Activated naive CD4-positive, alpha-beta T cell treated with anti-CD3 and anti-CD28 coated beads, Interleukin-2, amount 10 ng/mL, durations not matched to agents 7 days and 5 days (primary cell): ENCODE measurements around the gene TAOK2.
"Not testable (repeated sequence)": the region's sequence is repeated elsewhere in the genome, so short reads cannot be mapped to it uniquely, and the experiment has no call there.

Experiments
- CTCF ChIA-PET: fragments of 350-600 bp; sonication (Branson Sonifier 250); formaldehyde crosslinking; loops from one replicate; lab custom pipeline; 2021; ENCODE audit warnings: antibody characterized with exemption; lab: Charles Lee
- DNase-seq: peaks from one replicate; pipeline ENCODE4 v3.0.0-alpha.2; 2020
- H3K27ac Mint-ChIP-seq: one replicate; pipeline ENCODE4 v1.8.0; 2021; ENCODE audit warnings: mild to moderate bottlenecking, moderate library complexity, mixed read lengths
- H3K27me3 Mint-ChIP-seq: one replicate; pipeline ENCODE4 v1.8.0; 2021; ENCODE audit warnings: mild to moderate bottlenecking, mixed read lengths
- H3K36me3 Mint-ChIP-seq: one replicate; pipeline ENCODE4 v1.8.0; 2021; ENCODE audit warnings: mixed read lengths
- H3K4me1 Mint-ChIP-seq: one replicate; pipeline ENCODE4 v1.8.0; 2021; ENCODE audit warnings: mixed read lengths
- H3K4me3 Mint-ChIP-seq: one replicate; pipeline ENCODE4 v1.8.0; 2021; ENCODE audit warnings: mild to moderate bottlenecking, moderate library complexity, mixed read lengths
- H3K9me3 Mint-ChIP-seq: one replicate; pipeline ENCODE4 v1.8.0; 2021; ENCODE audit warnings: mixed read lengths

The TAOK2 gene

GRCh38 chr16:30009085-30009862 lies 35.6 kb downstream of the TAOK2 start:
- Mint-ChIP-seq H3K27me3 (peaks cover 68% of the 10 kb centered on the region), H3K9me3 (no peaks in the 10 kb centered on the region), H3K36me3 (no peaks in the 10 kb centered on the region), H3K4me3 (peak overlapping the region; percentile 38), H3K27ac (no peak overlapping the region), H3K4me1 (peaks cover 11% of the 10 kb centered on the region)
- DNase-seq = no peak
- CTCF ChIA-PET = interaction anchor here (0.8 to 1.9 kb wide), 2 partner anchors 11 to 23 kb away, joined by 3 to 8 read pairs; no protein-coding TSS in a partner anchor

- H3K4me1 Mint-ChIP-seq = peaks cover 11% of the 10 kb centered on the region
- H3K36me3 Mint-ChIP-seq = no peaks in the 10 kb centered on the region
- no peak for DNase-seq
- H3K4me3 Mint-ChIP-seq = peak overlapping the region; percentile 71
- H3K27ac Mint-ChIP-seq = no peak overlapping the region
- H3K9me3 Mint-ChIP-seq = no peaks in the 10 kb centered on the region
- peaks cover 74% of the 10 kb centered on the region for H3K27me3 Mint-ChIP-seq
- CTCF ChIA-PET = no interaction called here
Observed at GRCh38 chr16:30009990-30010843, 36.5 kb downstream of the TAOK2 start.

- DNase-seq = peak; percentile 66
- H3K27me3 Mint-ChIP-seq = peaks cover 78% of the 10 kb centered on the region
- CTCF ChIA-PET = no interaction called here
Observed at GRCh38 chr16:30010844-30011713, 37.4 kb downstream of the TAOK2 start, which contains the start of gene DOC2A. Gene DOC2A (minus strand): TSS chr16:30011027. CDS start chr16:30010222, 805 bp downstream.

GRCh38 chr16:30011714-30012504 lies 38.2 kb downstream of the TAOK2 start:
- no peak overlapping the region for H3K27ac Mint-ChIP-seq
- no peaks in the 10 kb centered on the region for H3K36me3 Mint-ChIP-seq
- CTCF ChIA-PET = no interaction called here
- H3K4me1 Mint-ChIP-seq = peaks cover 11% of the 10 kb centered on the region
- DNase-seq = no peak
- H3K27me3 Mint-ChIP-seq = peaks cover 85% of the 10 kb centered on the region
- H3K4me3 Mint-ChIP-seq = peak overlapping the region; percentile 62
- H3K9me3 Mint-ChIP-seq = no peaks in the 10 kb centered on the region

More at GRCh38 chr16:30010844-30011713, 37.4 kb downstream of the TAOK2 start, which contains the start of gene DOC2A:
- Mint-ChIP-seq H3K27ac (no peak within 1 kb of the TSS), H3K4me3 (peak within 1 kb of the TSS; percentile 71), H3K36me3 (no peaks in the 10 kb centered on the region), H3K4me1 (peaks cover 11% of the 10 kb centered on the region), H3K9me3 (no peaks in the 10 kb centered on the region)

GRCh38 chr16:30012598-30012997 lies 38.9 kb downstream of the TAOK2 start:
- H3K4me3 Mint-ChIP-seq, CTCF ChIA-PET, H3K9me3 Mint-ChIP-seq, H3K36me3 Mint-ChIP-seq, DNase-seq, H3K27ac Mint-ChIP-seq: not testable (repeated sequence)
- peaks cover 11% of the 10 kb centered on the region for H3K4me1 Mint-ChIP-seq
- peaks cover 88% of the 10 kb centered on the region for H3K27me3 Mint-ChIP-seq

- CTCF ChIA-PET = interaction anchor here (1.0 kb wide), 1 partner anchor 17 kb away, joined by 4 read pairs; no protein-coding TSS in a partner anchor
- peaks cover 87% of the 10 kb centered on the region for H3K27me3 Mint-ChIP-seq
- not testable (repeated sequence) for H3K27ac Mint-ChIP-seq, H3K4me3 Mint-ChIP-seq, DNase-seq, H3K4me1 Mint-ChIP-seq, H3K36me3 Mint-ChIP-seq, H3K9me3 Mint-ChIP-seq
Observed at GRCh38 chr16:30015450-30015849, 41.8 kb downstream of the TAOK2 start.

GRCh38 chr16:30016555-30017276 lies 43.0 kb downstream of the TAOK2 start:
- Mint-ChIP-seq H3K4me3 (no peak overlapping the region), H3K27ac (no peak overlapping the region), H3K36me3 (no peaks in the 10 kb centered on the region), H3K4me1 (peaks cover 14% of the 10 kb centered on the region), H3K27me3 (peaks cover 87% of the 10 kb centered on the region), H3K9me3 (no peaks in the 10 kb centered on the region)
- no peak for DNase-seq
- CTCF ChIA-PET = interaction anchor here (0.6 to 1.4 kb wide), 2 partner anchors 168 to 317 kb away, joined by 3 to 4 read pairs; no protein-coding TSS in a partner anchor

- H3K36me3 Mint-ChIP-seq = no peaks in the 10 kb centered on the region
- no peaks in the 10 kb centered on the region for H3K9me3 Mint-ChIP-seq
- DNase-seq = no peak
- H3K27ac Mint-ChIP-seq = no peak overlapping the region
- CTCF ChIA-PET = interaction anchor here (0.6 to 2.3 kb wide), 4 partner anchors 12 to 317 kb away, joined by 3 to 9 read pairs (median 6); partner anchors contain the start of gene TLCD3B
- peaks cover 12% of the 10 kb centered on the region for H3K4me1 Mint-ChIP-seq
- H3K27me3 Mint-ChIP-seq = peaks cover 84% of the 10 kb centered on the region
- no peak overlapping the region for H3K4me3 Mint-ChIP-seq
Observed at GRCh38 chr16:30017277-30017656, 43.6 kb downstream of the TAOK2 start.

GRCh38 chr16:30017937-30018336 lies 44.3 kb downstream of the TAOK2 start:
- Mint-ChIP-seq H3K4me1 (peaks cover 12% of the 10 kb centered on the region), H3K27me3 (peaks cover 78% of the 10 kb centered on the region)
- DNase-seq, H3K27ac Mint-ChIP-seq, H3K4me3 Mint-ChIP-seq, H3K9me3 Mint-ChIP-seq, H3K36me3 Mint-ChIP-seq: not testable (repeated sequence)
- CTCF ChIA-PET = interaction anchor here (1.4 to 2.3 kb wide), 3 partner anchors 13 to 169 kb away, joined by 4 to 9 read pairs (median 7); partner anchors contain the start of gene TLCD3B

- Mint-ChIP-seq H3K9me3 (no peaks in the 10 kb centered on the region), H3K36me3 (no peaks in the 10 kb centered on the region), H3K27me3 (peaks cover 78% of the 10 kb centered on the region), H3K4me3 (no peak overlapping the region), H3K27ac (no peak overlapping the region), H3K4me1 (peaks cover 12% of the 10 kb centered on the region)
- CTCF ChIA-PET = interaction anchor here (0.6 to 2.3 kb wide), 5 partner anchors 12 to 170 kb away, joined by 3 to 9 read pairs (median 4); partner anchors contain the start of gene TLCD3B
- no peak for DNase-seq
Observed at GRCh38 chr16:30018731-30019158, 45.1 kb downstream of the TAOK2 start.

GRCh38 chr16:30022887-30023286 lies 49.2 kb downstream of the TAOK2 start, which contains the start of gene C16orf92:
Gene C16orf92 (plus strand): TSS chr16:30023198. CDS start chr16:30023341, 143 bp downstream.
- CTCF ChIA-PET = interaction anchor here (1.3 to 2.2 kb wide), 4 partner anchors 9 to 322 kb away, joined by 4 to 13 read pairs (median 8); partner anchors contain the start of gene TLCD3B
- H3K4me1 Mint-ChIP-seq = peaks cover 12% of the 10 kb centered on the region

GRCh38 chr16:30023586-30023985 lies 49.9 kb downstream of the TAOK2 start:
- Mint-ChIP-seq H3K4me3 (no peak overlapping the region), H3K4me1 (peaks cover 12% of the 10 kb centered on the region), H3K27me3 (peaks cover 84% of the 10 kb centered on the region), H3K36me3 (no peaks in the 10 kb centered on the region), H3K9me3 (no peaks in the 10 kb centered on the region), H3K27ac (no peak overlapping the region)
- CTCF ChIA-PET = interaction anchor here (1.3 to 2.2 kb wide), 4 partner anchors 8 to 323 kb away, joined by 4 to 13 read pairs (median 8); partner anchors contain the start of gene TLCD3B
- DNase-seq = no peak

More at GRCh38 chr16:30022887-30023286, 49.2 kb downstream of the TAOK2 start, which contains the start of gene C16orf92:
- H3K36me3 Mint-ChIP-seq = no peaks in the 10 kb centered on the region
- no peak within 1 kb of the TSS for H3K4me3 Mint-ChIP-seq
- no peak within 1 kb of the TSS for H3K27ac Mint-ChIP-seq
- no peaks in the 10 kb centered on the region for H3K9me3 Mint-ChIP-seq
- H3K27me3 Mint-ChIP-seq = peaks cover 84% of the 10 kb centered on the region
- DNase-seq = no peak
